NOMO-1 treated with DMSO at 0.1 percent for 48 hours (cell line): ENCODE data around the gene LY6G5C.

ENCODE experiments used
- DNase-seq: peaks from one replicate; lab custom pipeline; 2025; ENCODE audit not compliant: unreplicated experiment; lab: John Stamatoyannopoulos, UW

LY6G5C gene

GRCh38 chr6:31663126-31663960 is 17.5 kb downstream of the LY6G5C start:
- no peak for DNase-seq

GRCh38 chr6:31662124-31662723 is 18.6 kb downstream of the LY6G5C start:
- DNase-seq, result no peak

GRCh38 chr6:31661262-31662123 is 19.4 kb downstream of the LY6G5C start:
- DNase-seq, result no peak

DNA sequence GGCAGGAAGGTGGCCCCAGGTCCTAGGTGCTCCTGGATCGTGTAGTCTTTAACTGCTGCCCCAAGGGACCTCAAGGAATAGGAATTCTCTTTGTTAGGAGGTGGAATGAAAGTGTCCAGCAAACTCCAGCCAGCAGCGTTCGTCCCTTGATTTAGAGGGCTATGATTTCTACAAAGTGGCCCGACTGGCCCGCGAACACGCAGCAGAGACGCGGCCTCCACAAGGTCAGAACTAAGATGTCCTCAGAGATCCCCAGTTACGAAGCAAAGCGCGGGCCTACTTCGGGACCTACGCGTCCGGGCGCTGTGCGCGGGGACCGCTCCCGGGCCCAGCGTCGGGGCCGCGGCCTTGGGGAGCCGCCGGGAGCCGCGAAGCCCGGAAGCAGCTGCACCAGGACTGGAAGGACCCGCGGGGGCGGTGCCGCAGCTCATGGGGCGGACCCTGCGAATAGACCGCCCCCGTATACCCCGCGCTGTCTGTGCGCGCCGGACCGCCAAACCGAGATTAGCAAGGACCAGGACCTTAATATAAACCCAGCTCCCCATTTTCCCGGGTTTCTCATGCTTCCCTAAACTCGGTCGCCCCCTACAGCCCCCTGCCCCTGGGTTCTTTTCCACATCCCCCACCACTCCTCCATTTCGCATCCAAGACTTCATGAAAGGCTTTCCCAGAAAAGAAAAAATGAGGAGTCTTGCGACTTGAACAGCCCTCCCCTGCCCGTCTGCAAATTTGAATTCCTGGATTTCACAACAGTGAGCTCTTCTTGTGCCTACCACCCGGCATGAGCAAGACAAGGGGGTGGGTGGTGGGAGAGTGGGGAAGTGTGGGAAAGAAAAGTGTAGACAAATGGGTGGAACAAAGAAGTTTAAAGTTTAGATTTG is 20.2 kb downstream of the LY6G5C start, which contains the start of gene C6orf47:
Gene C6orf47 (minus strand): TSS at position 398 of the 881 bp plus-strand sequence. CDS start 831 bp downstream, outside the sequence.
- peak; percentile 69 for DNase-seq

- peak; percentile 55 for DNase-seq
Measured at GRCh38 chr6:31659649-31660380, 21.1 kb downstream of the LY6G5C start.

DNA sequence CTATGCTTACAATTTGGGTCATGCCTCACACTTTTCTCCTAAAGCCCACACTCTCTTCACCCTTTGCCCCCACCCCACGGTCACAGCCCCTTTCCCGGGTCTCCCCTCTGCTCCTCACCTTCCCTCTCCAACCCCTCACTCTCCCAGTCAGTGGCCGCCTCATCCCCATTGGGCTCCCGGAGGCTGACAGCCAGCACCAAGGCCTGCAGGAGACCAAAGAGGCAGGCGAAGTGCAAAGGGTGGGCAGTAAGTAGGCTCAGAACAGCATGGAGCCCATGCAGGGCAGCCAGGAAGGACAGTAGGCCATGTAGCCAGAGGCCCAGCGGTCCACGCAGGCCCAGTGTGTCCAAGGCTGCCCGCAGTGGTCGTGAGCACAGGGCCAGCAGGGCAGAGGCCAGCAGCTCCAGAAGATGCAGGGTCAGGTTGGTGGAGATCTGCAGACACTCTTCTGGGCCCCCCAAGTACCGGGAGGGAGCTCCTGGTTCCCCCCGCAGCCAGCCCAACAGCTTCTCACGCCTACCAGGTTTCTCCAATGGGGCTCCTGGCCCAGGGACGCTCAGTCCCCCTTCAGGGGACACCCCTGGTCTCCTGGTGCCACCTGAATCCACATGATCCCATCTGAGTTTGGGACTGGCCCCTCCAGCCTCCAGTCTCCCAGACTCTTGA is 21.8 kb downstream of the LY6G5C start:
- no peak for DNase-seq

GRCh38 chr6:31658158-31658688 is 22.6 kb downstream of the LY6G5C start:
- no peak for DNase-seq

DNA sequence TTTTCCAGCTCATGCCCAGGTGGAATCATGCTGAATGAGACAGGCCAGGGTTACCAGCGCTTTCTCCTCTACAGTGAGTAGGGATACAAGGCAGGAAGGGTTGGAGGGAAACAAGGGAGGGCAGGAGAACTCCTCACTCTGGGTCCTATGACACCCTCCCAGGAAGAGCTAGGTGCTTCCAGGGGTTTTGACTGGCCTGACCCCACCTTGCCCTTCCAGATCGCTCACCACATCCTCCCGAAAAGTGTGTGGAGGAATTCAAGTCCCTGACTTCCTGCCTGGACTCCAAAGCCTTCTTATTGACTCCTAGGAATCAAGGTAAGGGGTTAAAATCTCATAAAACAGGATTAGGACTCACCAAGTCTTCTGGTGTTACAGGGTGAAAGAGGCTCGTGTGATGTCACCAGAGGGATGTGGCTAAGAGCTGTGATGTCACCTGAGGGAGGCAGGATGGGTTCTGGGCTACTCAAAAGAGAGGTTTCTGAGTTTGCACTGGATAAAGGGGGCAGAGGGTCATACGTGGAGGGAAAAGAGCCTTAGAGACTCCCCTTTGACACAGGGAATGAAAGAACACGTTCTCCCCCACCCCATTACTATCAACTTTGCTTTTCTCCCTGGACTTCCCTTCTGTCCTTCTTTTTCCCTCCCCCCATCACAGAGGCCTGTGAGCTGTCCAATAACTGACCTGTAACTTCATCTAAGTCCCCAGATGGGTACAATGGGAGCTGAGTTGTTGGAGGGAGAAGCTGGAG is 23.3 kb downstream of the LY6G5C start:
- DNase-seq, result no peak

- no peak for DNase-seq
Measured at GRCh38 chr6:31655349-31656237, 25.3 kb downstream of the LY6G5C start, which contains the start of gene APOM. APOM (plus strand) TSS chr6:31655894; CDS start chr6:31655967, 73 bp downstream.

- no peak for DNase-seq
Measured at GRCh38 chr6:31654574-31655348, 26.1 kb downstream of the LY6G5C start.

DNA sequence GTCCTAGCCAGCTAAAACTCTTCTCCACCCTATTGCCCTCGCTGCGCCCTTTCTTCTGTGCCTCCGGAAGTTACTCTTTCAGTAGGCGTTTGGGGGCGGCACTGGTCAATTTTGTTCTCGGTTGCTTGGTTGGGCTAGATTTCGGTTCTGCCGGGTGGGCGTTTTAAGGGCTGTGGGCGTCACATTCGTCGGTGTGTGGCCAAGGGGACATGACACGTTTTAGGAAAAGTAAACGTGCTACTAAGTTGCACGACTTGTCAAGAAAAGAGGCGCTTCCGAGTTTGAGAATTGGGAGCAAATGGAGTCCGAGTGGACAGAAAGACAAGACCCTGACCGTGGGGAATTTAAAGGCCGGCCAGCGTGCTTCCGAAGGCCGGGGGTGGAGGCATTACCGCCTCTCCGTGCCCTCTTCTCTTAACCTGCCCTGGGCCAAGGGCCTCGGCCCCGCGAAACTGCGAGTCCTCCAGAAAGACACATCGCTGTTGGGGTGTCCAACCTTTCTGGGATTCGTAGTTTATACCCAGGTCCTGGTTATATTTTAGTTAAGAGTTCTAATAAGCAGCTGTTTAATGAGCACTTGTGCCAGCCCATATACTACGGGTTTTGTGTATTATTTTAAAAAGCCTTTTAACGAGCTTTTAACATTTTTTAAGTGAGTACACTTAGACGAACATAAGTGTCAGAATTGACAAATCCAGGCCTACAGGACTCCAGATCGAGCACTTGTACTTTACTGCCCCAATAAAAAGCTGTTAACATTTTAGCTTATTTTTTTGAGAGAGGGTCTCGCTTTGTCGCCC is 27.7 kb downstream of the LY6G5C start:
- DNase-seq, result peak; percentile 97

GRCh38 chr6:31651602-31652191 is 29.2 kb downstream of the LY6G5C start:
- peak; percentile 81 for DNase-seq

GRCh38 chr6:31645325-31645724 is 35.5 kb downstream of the LY6G5C start:
- DNase-seq, result no peak

GRCh38 chr6:31643818-31644454 is 36.9 kb downstream of the LY6G5C start:
- DNase-seq, result no peak
